GM21576 (cell line): ENCODE data around the gene PDGFA.

Source experiments
- ATAC-seq: cut with Tn5 transposase; IDR thresholded peaks from one replicate; pipeline ENCODE4 v1.9.1; 2021; ENCODE audit warnings: mild to moderate bottlenecking, moderate library complexity; ENCODE audit not compliant: unreplicated experiment

PDGFA gene

DNA sequence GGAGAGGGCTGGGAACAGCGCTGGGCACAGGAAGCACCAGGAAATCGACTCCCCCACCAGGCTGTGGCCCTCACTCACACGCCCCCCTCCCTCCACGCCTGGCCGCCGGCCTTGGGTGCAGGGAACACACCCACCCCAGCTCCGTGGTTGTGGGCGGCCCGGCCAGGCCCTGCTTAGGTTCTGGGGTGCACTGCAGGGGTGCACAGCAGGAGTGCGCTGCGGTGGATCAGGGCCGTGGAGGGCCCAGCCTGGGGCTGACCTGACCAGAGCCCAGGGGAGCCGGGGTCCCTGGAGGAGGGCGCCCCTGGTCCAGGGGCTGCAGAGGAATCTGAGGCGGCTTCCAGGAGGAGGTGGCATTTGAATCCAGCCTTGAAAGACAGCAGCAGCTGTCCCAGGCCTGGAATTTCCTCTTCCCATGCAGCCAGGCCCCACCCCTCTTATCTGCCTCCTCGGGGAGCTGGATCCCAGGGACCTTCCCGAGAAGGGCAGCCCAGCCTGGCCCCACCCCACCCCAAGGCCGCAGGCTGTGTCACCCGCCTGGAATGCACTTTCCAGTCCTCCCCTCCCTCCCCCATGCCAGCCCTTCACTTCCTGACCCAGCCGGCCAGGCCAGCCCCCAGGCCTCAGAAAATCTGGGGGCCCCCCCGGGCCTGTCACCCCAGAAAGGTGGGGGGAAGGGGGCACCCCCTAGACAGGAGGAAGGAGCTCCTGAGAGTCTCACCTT, 18.4 kb upstream of the PDGFA start:
- ATAC-seq: no peak

DNA sequence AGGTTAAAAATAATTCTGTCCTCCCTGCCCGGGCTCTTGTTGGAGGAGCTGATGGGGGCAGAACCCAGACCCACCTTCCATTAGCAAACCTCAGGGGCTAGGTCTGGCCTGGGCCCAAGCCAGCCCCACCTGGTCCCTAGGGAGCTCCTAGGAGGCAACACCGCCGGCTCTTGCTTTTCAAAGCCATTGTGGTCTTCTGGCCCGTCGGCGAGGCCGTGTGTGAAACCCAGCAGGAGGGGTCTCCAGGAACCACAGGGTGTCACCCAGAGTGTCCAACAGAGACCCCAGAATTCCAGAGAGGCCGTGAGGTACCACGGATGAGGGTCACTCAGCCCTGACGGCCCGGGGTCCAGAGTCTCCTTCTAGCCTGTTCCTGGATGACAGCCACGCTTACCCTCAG, 16.6 kb upstream of the PDGFA start:
- no peak for ATAC-seq

DNA sequence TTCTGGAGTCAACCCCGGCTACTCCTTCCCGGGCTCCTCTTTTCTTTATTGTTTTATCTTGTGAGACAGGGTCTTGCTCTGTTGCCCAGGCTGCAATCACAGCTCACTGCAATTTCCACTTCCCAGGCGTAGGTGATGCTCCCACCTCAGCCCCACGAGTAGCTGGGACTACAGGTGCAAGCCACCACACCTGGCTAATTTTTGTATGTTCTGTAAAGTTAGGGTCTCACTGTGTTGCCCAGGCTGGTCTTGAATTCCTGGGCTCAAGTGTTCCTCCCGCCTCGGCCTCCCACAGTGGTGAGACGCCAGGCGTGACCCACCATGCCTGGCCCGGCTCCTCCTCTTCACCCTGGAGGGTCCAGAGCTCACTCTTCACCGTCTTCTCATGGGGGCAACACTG, 15.3 kb upstream of the PDGFA start:
- ATAC-seq: no peak

DNA sequence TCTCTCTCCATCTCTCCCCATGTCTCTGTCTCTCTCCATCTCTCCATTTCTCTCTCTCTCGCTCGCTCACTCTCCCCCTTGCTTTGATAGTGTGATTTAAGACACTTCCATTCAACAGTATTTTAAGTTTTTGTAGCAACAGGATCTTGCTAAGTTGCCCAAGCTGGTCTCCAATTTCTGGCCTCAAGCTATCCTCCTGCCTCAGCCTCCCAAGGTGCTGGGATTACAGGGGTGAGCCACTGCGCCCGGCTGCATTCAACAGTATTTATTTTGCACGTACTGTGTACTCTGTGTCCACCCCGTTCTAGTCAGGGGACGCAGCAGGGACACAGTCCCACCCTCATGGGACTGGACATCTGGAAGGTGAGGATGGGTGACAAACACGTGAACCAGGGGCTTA, 14.4 kb upstream of the PDGFA start:
- ATAC-seq: no peak

DNA sequence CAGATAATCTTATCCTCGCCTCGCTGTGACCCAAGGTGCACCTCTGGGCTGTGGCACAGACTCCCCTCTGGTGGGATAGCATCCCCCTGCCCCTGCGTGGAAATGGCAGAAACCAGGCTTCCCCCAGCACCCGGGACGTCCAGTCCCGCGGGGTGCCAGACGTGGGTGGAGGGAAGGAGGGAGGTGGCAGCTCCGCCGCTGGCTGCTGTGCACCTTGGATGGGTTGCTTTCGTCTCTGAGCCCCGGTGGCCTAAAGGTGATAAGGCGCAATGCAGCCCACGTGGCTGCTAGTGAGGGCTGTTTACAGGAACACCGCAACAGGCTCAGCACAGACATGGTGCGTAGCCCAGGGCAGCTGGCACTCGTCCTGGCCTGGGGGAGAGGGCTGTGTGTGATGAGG, 13.6 kb upstream of the PDGFA start:
- no peak for ATAC-seq

DNA sequence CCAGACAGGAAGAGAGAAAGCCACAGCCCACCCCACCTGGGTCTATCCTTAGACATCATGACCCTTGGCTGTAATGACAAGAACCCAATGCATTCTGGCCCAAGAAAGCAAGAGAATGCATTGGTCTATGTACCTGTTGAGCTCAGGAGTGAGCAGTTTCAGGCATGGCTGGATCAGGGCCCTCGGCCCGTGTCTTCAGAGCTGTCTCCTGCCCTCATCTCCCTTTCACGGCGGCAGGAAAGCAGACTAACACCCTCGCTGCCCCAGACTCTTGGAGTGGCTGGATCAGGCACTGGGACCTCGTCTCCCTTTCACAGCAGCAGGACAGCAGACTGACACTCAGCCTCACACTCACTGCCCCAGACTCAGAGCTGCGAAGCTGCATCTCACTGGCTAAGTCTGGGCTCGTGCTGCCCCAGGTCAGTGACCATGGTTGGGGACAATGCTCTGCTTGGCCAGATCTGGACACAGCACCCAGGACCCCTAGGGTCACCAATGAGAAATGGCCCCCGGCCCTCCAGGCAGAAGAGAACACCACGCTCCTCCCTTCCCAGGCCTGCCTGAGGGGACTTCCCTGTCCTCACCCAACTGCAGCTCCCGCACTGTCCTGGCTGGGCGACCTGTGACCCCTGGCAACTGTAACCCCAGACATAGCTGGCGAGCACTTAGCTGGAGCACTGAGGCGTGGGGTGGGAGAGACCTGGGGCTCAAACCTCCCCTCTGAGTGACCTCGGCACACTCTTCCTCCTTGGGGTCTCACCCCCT, 12.9 kb upstream of the PDGFA start:
- ATAC-seq: no peak

DNA sequence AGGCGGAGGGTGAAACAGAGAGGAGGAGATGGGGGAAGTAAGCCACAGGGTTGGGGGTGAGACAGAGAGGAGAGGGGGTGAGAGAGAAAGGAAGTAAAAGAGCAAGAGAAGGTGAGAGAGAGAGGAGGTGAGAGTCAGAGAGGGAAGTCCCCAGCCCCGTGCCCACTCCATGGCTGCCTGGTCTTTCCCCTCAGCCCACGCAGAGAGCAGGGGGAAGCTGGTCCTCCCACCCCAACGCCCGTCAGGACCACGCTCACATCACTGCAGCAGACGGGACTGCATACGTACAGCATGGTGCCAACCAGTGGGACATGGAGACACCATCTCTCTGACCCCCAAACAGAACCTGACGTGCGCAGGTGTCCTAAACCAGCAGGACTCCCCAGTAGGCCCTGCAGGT, 12.1 kb upstream of the PDGFA start:
- no peak for ATAC-seq

DNA sequence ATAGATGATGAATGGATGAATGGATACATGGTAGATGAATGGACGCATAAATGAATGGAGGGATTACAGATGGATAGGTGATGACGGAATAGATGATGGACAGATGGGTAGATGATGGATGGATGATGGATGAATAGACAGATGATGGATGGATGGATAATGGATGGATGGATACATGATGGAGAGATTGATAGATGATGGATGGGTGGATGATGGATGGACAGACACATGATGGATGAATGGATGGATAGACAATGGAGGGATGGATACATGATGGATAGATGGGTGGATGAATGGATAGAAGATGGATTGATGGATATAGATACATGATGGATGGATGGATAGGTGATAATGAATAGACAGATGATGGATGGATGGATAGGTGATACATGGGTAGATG, 8.8 kb upstream of the PDGFA start:
- ATAC-seq: no peak

DNA sequence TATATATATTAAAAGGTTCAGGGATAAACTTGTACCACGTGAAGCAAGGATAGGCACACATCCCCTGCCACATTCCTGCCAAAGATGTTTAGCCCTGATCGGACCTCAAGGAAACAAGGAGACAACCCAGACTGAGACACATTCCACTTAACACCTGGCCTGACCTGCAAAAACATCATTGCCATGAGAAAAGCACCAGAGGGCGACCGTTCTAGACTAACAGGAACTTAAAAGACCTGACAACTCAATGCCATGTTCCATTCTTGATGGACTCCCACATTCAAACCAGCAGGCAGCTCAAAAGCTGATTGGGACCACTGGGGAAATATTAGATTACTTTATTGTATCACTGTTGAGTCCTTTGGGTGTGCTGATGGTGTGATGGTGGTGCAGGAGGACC, 8.1 kb upstream of the PDGFA start:
- no peak for ATAC-seq

DNA sequence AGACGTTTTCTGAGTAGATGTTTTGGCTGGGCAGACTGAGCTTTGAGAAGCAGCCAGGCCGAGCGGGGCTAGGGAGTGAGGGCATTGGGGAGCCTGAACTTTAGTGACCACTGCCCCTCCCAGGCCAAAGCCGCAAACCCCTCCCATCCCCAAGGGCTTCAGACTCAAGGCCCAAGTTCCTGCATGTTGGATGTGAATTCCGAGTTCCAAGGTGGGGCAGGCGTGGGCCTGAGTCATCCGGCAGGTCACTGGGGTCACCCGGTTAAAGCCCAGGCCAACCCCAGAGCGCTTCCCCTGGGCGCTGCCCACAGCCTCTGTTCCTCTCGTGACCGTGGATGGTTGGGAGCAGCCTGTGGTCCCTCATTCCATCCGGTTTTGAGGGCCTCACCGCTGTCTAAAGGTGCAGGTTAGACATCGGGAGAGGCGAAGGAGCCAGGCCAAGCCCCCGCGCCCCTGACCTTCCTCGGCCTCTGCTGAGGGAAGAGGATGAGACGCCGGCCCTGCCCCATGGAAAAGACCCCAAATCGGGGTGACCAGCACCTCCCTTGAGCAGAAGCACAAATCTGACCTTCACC, 6.9 kb upstream of the PDGFA start:
- no peak for ATAC-seq

DNA sequence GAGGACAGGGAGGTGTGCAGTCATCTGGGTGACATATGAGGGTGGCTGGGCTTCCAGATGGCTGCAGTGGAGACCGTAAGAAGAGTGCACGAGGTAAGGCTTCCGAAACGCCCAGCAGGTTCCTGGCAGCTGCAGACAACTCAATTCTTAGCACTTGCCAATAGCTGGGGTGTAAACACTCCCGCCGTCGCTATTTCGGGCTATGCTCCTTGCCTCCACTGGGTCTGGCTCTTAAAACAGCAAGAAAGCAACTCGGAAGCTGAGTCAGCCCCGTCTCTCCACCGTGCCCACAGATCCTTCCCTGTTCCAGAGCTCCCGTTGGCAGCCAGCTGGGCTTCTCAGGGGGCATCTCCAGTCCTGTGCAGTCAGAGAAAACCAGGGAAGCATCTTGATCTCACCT, 6.1 kb upstream of the PDGFA start:
- no peak for ATAC-seq

DNA sequence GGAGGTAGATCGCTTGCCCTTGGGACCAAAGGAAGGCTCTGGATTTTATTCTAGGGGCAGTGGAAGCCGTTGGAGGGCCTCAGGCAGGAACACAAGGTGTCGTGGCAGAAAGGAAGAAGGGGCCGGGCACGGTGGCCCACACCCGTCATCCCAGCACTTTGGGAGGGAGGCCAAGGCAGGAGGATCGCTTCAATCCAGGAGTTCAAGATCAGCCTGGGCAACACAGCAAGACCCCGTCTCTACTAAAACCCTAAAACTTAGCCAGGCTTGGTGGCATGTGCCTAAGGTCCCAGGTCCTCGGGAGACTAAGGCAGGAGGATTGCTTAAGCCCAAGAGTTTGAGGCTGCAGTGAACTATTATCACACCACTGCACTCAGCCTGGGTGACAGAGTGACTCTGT, 5.2 kb upstream of the PDGFA start:
- ATAC-seq: no peak

DNA sequence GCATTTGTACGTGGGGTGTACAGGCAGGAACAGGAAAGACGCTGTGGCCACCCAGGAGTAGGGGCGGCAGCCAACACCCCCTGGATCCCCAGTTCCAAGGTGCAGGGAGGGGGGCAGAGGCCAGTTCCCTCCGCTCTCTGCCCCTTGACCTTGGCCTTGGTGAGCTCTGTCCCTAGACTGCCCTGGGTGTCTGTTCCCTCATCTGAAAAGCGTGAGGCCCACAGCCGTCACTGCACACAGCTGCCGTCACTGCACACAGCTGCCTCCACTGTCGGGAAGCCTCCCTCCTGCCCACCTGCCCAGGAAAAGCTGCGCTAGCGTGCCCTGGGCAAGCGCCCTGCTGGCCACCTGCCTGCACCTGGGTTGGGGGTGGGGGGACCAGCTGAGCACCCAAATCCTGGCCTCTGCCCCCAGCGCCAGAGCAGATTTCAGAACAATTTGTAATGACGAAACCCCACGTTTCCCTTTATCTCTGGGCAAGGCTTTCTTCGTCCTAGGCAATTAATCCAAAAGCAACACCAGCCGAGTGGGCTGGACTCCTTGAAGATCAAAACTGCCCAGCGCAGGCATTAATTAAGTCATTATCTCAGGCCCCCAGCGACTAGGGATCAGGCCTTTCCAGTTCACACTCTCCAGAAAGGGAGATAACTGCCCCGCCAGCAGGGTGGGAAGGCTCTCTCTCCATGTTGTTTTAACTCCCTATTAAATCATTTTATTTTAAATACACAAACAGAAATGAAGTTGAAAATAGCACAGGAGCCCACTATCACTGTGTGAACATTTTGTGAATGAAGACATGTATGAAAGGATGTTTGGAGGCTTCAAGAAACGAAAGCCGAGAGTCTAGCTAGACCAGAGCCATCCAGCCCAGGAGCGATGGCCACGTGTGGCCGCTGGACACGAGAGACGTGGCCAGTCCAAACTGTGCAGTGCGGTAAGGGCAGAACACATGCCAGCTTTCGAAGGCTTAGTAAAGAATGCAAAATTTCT, 4.0 kb upstream of the PDGFA start:
- no peak for ATAC-seq

DNA sequence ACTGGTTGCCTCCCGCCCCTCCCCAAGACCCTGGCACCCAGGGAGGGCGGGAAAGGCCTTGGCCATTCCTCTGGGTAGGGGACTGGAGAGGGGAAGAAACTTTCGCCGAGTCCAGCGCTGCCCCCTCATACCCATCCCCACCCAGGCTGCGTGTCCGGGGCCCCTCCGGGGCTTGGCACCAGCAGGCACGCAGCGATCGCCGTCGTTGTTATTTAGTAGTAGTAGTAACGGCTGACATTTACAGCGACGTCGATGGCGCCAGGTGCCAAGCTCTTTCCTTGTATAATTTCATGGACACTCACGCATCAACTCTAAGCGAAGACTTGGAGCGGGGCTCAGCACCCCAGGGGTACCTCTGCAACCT, 3.3 kb upstream of the PDGFA start:
- no peak for ATAC-seq

DNA sequence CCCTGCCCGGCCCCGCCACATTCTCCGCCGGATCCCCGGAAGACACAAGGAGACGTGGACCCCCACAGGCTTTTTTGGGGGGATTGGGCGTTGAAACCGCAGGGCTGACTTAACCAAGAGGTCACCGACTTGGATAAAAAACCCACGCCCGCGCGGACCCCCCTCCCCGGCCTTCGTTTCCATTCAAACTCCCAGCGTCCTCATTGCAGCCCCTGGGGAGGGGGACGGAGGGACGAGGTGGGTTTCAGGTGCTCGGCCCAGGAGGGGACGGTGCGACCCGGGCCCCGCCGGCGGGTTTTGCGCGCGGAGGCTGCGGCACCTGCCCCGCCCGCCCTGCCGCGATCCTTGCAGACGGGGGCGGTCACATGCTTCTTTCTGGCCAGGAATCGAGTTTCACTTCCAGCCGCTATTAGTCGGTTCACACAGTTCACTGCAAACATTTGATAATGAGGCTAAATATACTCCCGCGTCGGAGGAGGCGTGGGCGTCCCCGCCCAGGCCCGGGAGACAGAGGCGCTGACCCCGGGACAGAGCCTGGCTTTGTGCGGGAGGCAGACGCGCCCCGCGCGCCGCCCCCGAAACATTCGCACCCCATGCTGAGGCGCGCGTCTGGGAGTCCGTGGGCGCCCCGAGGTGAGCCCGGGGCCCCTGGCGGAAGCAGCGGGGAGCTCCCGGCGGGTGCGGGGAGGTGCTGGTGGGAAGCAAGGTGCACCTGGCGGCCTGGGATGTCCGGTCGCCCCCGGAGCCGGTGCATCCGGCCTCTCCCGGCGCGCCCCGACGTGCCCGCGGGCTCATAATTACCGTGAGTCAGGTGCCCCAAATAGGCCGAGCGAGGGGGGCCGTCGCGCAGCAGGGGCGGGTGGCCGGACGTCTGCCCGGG, 2.7 kb upstream of the PDGFA start:
- ATAC-seq: peak; percentile 30

DNA sequence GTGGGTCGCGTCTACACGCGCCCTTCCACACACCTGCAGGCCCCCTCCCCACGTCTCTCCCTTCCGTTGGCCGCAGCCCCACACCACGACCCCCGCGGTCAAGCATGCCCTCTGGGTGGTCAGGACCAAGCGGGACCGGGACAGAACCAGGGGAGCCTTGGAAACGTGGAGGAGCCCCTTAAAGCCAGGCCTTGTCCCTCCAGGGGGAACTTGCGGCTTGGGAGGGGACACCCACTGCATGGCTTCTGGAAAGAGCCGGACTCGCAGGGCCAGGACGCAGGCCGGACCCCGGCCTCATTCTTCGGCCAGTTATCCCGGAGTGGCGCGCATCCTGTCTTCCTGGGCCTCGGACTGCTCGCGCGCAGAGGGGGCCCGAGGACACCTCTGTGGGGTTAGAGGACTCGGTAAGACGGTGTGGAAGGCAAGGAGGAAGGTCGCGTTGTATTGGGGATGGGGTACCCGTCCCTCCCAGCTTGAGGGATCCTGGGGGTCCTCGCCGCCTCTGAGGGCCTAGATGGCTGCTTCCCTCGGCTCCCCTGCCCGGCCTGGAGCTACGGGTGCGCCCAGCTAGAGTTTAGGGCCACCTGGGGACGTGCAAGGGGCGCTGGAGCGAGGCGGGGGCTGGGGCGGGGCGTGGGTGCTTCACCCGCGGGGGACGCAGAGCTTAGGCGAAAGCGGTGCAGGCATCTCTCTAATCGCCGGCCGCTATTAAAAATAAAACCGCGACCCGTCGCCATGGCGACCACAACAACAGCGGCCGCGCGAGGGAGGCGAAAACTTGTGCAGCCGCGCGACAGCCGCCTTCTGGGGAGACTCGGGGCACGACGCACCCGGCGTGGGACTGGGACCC, 1.8 kb upstream of the PDGFA start:
- ATAC-seq: no peak

DNA sequence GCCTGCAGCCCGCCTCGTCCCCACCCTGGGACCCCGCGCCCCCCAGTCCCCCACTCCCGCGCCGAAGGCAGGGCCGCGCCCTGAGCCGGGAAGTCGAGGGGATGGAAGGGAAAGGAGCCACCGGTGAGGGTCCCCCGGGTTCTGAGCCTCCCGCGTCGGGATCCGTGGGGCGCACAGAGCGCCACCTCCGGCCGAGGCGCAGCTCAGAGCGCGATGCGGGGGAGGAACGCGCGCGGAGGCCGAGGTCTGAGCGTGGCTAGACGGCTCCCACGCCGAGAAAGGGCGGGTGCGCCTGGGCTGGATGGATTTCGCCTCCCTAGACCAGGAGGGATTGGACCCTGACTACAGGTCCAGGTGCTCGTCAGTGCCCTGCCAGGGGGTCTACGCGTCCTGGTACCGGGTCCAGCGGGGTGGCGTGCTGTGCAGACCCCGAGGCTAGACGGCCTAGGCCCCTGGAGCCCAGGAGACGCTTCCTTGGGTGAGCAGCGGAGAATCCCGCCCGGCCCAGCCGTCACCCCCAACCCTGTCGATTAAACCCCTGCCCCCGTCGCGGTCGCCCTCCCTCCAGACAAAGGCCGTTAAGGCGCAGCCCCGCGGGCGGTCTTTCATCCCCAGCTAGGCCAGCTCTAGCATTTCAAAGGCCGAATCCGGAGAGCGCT, 986 bp upstream of the PDGFA start:
- no peak for ATAC-seq

DNA sequence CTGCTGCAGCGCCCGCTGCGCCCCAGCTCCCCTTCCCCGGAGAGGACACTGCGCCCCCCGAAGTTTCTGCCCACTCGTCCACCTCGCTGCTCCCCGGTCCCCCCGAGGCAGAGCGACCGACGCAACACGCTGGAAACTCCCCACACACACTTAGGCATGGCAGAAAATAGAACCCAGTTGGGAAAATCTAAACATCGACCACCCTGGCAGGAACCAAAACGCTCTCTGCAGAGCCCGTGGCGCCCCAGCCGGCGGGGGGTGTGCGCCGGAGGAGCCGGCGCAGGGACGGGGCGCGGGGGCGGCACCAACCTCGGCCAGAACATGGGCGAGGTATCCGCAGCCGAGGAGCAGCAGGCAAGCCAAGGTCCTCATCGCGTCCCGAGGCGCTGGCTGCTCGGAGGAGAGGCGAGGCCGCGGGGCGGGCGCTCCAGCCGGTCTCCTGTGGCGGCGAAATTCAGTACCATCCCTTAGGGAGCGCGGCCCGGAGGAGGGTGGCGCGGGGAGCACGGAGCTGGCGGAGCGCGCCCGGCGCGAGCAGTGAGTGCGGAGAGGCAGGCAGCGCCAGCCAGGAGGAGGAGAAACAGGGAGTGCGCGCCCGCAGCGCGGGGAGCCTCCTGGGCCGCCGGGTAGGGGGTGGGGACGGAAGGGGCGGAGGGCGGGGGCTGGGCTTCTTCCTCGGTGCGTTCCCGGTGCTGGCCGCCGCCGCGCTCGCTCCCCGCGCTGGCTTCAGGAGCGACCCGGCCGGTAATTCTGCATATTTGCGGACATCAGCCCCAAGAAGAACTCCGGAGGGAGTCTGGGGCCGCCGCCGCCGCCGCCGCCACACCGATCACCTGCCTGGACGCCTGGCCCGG, 789 bp downstream of the PDGFA start:
- no peak for ATAC-seq
